Mammary epithelial cell (primary cell): ENCODE measurements around the gene TMED1.

Experiments
- EZH2 ChIP-seq: IDR thresholded peaks from 2 replicates; pipeline ENCODE4 v1.6.1; 2012; ENCODE audit warnings: low read length, inconsistent platforms, borderline replicate concordance
- TF ChIP-seq, protein P1 (sequence below), 2 donors: IDR thresholded peaks in 1 of 2; conservative IDR thresholded peaks in 1 of 2; 2 replicates each; pipeline ENCODE4 v1.5.1; 2011 to 2012; ENCODE audit warnings: inconsistent platforms in 2 of 2, low read length in 2 of 2, mild to moderate bottlenecking in 2 of 2, control low read depth in 1 of 2, low read depth in 1 of 2; ENCODE audit not compliant: insufficient read depth in 1 of 2; ENCODE audit errors: extremely low read depth in 1 of 2

- TF ChIP-seq, protein P1, sequence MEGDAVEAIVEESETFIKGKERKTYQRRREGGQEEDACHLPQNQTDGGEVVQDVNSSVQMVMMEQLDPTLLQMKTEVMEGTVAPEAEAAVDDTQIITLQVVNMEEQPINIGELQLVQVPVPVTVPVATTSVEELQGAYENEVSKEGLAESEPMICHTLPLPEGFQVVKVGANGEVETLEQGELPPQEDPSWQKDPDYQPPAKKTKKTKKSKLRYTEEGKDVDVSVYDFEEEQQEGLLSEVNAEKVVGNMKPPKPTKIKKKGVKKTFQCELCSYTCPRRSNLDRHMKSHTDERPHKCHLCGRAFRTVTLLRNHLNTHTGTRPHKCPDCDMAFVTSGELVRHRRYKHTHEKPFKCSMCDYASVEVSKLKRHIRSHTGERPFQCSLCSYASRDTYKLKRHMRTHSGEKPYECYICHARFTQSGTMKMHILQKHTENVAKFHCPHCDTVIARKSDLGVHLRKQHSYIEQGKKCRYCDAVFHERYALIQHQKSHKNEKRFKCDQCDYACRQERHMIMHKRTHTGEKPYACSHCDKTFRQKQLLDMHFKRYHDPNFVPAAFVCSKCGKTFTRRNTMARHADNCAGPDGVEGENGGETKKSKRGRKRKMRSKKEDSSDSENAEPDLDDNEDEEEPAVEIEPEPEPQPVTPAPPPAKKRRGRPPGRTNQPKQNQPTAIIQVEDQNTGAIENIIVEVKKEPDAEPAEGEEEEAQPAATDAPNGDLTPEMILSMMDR (conservative IDR thresholded peaks at IDR 0.05 in 1 of 2, IDR thresholded peaks at IDR 0.05 in 1 of 2; ENCODE audit: extremely low read depth in 1 of 2, insufficient read depth in 1 of 2, low read depth in 1 of 2, low read length in 2 of 2) = no peak
- TF ChIP-seq EZH2 = no peak
These were observed 26.9 kb downstream of the TMED1 start for GRCh38 chr19:10808937-10809649.
